ENCODE data around the gene FAM47E.

DNA sequence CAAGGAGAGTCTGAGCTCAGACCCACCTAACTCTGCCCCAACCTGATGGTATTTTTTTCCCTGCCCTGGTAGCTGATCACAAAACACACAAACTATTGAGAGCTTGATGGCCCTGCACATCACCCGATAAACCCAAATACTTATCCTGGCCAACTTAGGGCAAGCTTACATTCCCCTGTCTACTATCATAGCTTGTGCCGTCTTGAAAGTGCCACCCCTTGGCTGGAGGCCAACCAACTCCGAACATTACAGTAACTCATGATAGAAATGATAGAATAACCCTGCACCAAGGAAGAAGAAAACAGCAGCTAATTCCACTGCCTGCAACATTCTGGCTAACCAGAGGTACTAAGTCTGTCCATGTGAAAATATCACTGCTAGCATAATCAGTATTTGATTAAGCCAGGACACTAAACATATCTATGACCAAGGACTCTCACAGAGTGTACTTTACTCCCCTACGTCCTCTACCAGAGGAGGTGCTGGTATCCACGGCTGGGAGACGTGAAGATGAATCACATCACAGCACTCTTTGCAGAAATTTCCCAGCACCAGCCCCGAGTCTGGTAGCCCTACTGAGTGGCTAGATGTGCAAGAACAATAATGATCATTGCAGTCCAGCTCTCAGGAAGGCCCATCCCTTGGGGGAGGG lies 63.9 kb downstream of the FAM47E start:
- TF ChIP-seq, protein P1, sequence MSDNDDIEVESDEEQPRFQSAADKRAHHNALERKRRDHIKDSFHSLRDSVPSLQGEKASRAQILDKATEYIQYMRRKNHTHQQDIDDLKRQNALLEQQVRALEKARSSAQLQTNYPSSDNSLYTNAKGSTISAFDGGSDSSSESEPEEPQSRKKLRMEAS (IDR thresholded peaks at IDR 0.05): no peak
- TF ChIP-seq, protein P2, sequence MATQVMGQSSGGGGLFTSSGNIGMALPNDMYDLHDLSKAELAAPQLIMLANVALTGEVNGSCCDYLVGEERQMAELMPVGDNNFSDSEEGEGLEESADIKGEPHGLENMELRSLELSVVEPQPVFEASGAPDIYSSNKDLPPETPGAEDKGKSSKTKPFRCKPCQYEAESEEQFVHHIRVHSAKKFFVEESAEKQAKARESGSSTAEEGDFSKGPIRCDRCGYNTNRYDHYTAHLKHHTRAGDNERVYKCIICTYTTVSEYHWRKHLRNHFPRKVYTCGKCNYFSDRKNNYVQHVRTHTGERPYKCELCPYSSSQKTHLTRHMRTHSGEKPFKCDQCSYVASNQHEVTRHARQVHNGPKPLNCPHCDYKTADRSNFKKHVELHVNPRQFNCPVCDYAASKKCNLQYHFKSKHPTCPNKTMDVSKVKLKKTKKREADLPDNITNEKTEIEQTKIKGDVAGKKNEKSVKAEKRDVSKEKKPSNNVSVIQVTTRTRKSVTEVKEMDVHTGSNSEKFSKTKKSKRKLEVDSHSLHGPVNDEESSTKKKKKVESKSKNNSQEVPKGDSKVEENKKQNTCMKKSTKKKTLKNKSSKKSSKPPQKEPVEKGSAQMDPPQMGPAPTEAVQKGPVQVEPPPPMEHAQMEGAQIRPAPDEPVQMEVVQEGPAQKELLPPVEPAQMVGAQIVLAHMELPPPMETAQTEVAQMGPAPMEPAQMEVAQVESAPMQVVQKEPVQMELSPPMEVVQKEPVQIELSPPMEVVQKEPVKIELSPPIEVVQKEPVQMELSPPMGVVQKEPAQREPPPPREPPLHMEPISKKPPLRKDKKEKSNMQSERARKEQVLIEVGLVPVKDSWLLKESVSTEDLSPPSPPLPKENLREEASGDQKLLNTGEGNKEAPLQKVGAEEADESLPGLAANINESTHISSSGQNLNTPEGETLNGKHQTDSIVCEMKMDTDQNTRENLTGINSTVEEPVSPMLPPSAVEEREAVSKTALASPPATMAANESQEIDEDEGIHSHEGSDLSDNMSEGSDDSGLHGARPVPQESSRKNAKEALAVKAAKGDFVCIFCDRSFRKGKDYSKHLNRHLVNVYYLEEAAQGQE (IDR thresholded peaks at IDR 0.05; ENCODE audit: low read depth): no peak
- TF ChIP-seq EP300 (IDR thresholded peaks at IDR 0.05; ENCODE audit: borderline replicate concordance): no peak
